ENCODE results near the gene ZNF219.

ZNF219 gene

GRCh38 chr14:21098892-21099595 is 589 bp upstream of the ZNF219 start:
- in situ Hi-C loops (cut with MboI; ENCODE audit: low sequenced_read_pairs, unreplicated experiment), result loop anchor here (10.0 kb wide), 1 partner anchor 84 kb away; no protein-coding TSS in a partner anchor
- no peak for DNase-seq (ENCODE audit: low spot score)
- no peak for TF ChIP-seq CTCF (IDR thresholded peaks at IDR 0.05; ENCODE audit: borderline replicate concordance, control extremely low read depth, extremely low read depth, insufficient read depth, missing control alignments)

GRCh38 chr14:21097636-21098075 is 799 bp downstream of the ZNF219 start:
- no peak for TF ChIP-seq CTCF (IDR thresholded peaks at IDR 0.05; ENCODE audit: borderline replicate concordance, control extremely low read depth, extremely low read depth, insufficient read depth, missing control alignments)
- DNase-seq (ENCODE audit: low spot score), result no peak
- in situ Hi-C loops (cut with MboI; ENCODE audit: low sequenced_read_pairs, unreplicated experiment), result loop anchor here (10.0 kb wide), 1 partner anchor 83 kb away; no protein-coding TSS in a partner anchor

- in situ Hi-C loops (cut with MboI; ENCODE audit: low sequenced_read_pairs, unreplicated experiment), result loop anchor here (10.0 kb wide), 1 partner anchor 82 kb away; no protein-coding TSS in a partner anchor
Measured at GRCh38 chr14:21096978-21097635, 1.3 kb downstream of the ZNF219 start.

GRCh38 chr14:21096438-21096837 is 2.0 kb downstream of the ZNF219 start:
- no peak for TF ChIP-seq CTCF (IDR thresholded peaks at IDR 0.05; ENCODE audit: borderline replicate concordance, control extremely low read depth, extremely low read depth, insufficient read depth, missing control alignments)
- in situ Hi-C loops (cut with MboI; ENCODE audit: low sequenced_read_pairs, unreplicated experiment), result loop anchor here (10.0 kb wide), 1 partner anchor 82 kb away; no protein-coding TSS in a partner anchor
- no peak for DNase-seq (ENCODE audit: low spot score)

More at GRCh38 chr14:21096978-21097635, 1.3 kb downstream of the ZNF219 start:
- no peak for DNase-seq (ENCODE audit: low spot score)
- no peak for TF ChIP-seq CTCF (IDR thresholded peaks at IDR 0.05; ENCODE audit: borderline replicate concordance, control extremely low read depth, extremely low read depth, insufficient read depth, missing control alignments)

GRCh38 chr14:21095430-21096205 is 2.8 kb downstream of the ZNF219 start:
- in situ Hi-C loops (cut with MboI; ENCODE audit: low sequenced_read_pairs, unreplicated experiment), result loop anchor here (10.0 kb wide), 1 partner anchor 81 kb away; no protein-coding TSS in a partner anchor
- DNase-seq (ENCODE audit: low spot score), result no peak
- TF ChIP-seq CTCF (IDR thresholded peaks at IDR 0.05; ENCODE audit: borderline replicate concordance, control extremely low read depth, extremely low read depth, insufficient read depth, missing control alignments), result no peak

Measured in GM13976 (cell line).